GM13976 (cell line): Measurements from ENCODE around the gene KRTAP10-2.
"Not testable (repeated sequence)": the region's sequence is repeated elsewhere in the genome, so short reads cannot be mapped to it uniquely, and the experiment has no call there.

ENCODE experiments used
- DNase-seq: peaks from one replicate; pipeline ENCODE4 v3.0.0; 2012; ENCODE audit warnings: low spot score
- in situ Hi-C: fragments of 300-500 bp; cut with MboI; formaldehyde crosslinking; loops from one replicate; pipeline ENCODE4 v1.12.0; 2022; ENCODE audit warnings: low sequenced_read_pairs, mixed read lengths, inconsistent platforms; ENCODE audit not compliant: unreplicated experiment
- TF ChIP-seq, protein P1 (sequence below): IDR thresholded peaks from 2 replicates; pipeline ENCODE4 v1.5.1; 2012; ENCODE audit warnings: borderline replicate concordance, mild to moderate bottlenecking; ENCODE audit not compliant: insufficient read depth; ENCODE audit errors: extremely low read depth, missing control alignments, control extremely low read depth

KRTAP10-2 gene

DNA sequence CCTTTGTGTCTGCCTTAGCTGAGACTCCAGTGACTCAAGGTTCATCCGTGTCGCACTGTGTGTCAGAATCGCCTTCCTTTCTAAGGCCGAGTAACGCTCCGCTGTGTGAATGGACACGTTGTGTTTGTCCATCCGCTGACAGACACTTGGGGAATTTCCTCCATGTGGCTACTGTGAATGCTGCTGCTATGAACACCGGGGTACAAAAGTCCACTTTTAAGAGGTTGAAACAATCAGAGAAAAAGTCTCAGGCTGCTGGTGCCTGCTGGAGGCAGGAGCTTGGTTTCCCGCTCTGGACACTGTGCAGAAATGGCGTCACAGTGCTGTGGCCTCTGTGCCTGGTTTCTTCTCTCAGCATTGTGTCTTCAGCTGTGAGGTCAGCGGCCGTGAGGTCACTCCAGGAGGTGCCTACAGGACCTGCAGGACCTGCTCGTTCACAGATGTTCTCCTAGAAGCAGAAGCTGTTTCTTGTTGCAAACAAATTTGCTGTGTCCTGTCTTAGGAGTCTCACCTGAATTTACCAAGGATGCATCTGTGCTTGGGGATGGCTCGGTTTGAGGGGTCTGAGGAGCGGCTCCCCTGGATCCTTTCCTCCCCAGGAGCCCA, 45.5 kb downstream of the KRTAP10-2 start:
- in situ Hi-C loops = no loop called here
- TF ChIP-seq, protein P1, sequence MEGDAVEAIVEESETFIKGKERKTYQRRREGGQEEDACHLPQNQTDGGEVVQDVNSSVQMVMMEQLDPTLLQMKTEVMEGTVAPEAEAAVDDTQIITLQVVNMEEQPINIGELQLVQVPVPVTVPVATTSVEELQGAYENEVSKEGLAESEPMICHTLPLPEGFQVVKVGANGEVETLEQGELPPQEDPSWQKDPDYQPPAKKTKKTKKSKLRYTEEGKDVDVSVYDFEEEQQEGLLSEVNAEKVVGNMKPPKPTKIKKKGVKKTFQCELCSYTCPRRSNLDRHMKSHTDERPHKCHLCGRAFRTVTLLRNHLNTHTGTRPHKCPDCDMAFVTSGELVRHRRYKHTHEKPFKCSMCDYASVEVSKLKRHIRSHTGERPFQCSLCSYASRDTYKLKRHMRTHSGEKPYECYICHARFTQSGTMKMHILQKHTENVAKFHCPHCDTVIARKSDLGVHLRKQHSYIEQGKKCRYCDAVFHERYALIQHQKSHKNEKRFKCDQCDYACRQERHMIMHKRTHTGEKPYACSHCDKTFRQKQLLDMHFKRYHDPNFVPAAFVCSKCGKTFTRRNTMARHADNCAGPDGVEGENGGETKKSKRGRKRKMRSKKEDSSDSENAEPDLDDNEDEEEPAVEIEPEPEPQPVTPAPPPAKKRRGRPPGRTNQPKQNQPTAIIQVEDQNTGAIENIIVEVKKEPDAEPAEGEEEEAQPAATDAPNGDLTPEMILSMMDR = no peak
- DNase-seq = no peak

DNA sequence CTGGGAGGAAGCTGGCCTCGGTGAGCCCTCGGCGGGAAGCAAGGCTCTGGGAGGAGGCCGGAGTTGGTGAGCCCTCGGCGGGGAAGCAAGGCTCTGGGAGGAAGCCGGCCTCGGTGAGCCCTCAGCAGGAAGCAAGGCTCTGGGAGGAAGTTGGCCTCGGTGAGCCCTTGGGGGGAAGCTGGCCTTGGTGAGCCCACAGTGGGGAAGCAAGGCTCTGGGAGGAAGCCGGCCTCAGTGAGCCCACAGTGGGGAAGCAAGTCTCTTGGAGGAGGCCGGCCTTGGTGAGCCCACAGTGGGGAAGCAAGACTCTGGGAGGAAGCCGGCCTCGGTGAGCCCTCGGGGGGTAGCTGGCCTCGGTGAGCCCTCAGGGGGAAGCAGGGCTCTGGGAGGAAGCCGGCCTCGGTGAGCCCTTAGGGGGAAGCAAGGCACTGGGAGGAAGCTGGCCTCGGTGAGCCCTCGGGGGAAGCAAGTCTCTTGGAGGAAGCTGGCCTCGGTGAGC, 47.4 kb downstream of the KRTAP10-2 start:
- no peak for DNase-seq
- in situ Hi-C loops = no loop called here
- TF ChIP-seq, protein P1 = no peak

DNA sequence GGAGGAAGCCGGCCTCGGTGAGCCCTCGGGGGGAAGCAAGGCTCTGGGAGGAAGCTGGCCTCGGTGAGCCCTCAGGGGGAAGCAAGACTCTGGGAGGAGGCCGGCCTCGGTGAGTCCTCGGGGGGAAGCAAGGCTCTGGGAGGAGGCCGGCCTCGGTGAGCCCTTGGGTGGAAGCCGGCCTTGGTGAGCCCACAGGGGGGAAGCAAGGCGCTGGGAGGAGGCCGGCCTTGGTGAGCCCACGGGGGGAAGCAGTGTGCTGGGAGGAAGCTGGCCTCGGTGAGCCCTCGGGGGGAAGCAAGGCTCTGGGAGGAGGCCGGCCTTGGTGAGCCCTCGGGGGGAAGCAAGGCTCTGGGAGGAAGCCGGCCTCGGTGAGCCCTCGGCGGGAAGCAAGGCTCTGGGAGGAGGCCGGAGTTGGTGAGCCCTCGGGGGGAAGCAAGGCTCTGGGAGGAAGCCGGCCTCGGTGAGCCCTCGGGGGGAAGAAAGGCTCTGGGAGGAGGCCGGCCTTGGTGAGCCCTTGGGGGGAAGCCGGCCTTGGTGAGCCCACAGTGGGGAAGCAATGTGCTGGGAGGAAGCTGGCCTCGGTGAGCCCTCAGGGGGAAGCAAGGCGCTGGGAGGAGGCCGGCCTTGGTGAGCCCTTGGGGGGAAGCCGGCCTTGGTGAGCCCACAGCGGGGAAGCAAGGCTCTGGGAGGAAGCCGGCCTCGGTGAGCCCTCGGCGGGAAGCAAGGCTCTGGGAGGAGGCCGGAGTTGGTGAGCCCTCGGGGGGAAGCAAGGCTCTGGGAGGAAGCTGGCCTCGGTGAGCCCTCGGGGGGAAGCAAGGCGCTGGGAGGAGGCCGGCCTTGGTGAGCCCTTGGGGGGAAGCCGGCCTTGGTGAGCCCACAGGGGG, 48.1 kb downstream of the KRTAP10-2 start:
- DNase-seq, in situ Hi-C loops: not testable (repeated sequence)

DNA sequence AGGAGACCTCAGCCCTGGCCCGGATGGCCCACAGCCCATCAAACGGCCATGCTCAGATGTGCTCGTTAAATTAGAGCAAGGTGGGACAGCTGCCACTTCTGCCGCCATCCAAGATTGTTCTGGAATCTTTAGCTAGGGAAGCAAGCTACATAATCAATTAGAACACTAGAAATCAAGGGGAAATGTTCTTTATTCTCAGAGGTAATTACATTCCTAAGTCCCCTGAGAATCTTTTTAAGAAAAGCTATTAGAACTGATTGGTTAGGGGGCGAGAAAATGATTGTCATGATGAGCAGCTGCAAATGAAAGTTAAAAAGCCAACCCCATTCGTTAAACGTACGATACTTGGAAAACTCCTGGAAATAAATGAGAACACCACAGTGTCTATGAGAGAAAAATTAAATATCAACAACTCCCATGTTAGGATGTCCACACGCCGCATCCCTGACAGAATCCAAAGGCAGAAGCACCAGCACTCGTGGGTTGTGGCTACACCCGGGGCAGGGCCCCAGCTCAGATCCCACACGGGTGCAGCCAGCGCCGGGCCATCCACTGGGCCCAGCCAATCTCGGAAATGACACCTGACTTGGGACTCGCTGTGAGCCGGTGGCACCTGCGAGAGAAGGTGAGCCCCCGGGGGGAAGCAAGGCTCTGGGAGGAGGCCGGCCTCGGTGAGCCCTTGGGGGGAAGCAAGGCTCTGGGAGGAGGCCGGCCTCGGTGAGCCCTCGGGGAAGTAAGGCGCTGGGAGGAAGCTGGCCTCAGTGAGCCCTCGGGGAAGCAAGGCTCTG, 48.9 kb downstream of the KRTAP10-2 start:
- in situ Hi-C loops = no loop called here
- TF ChIP-seq, protein P1 = no peak
- no peak for DNase-seq
